Gastrocnemius medialis (tissue), 4 donors: ENCODE measurements around the gene CEACAM4.

Source experiments
- POLR2A ChIP-seq, 2 donors: fragments of 450-650 bp; IDR thresholded peaks; one replicate each; pipeline ENCODE4 v1.6.1; 2017; ENCODE audit warnings: antibody characterized with exemption in 2 of 2, mild to moderate bottlenecking in 2 of 2, moderate library complexity in 2 of 2
- TF ChIP-seq, protein P1 (sequence below), 5 experiments: fragments of 450-650 bp in 3 of 5; fragments of 200-600 bp in 2 of 5; sonication (generic) in 2 of 5; IDR thresholded peaks in 4 of 5; conservative IDR thresholded peaks in 1 of 5; 1 replicate in 4 of 5; 2 replicates in 1 of 5; pipeline ENCODE4 v1.5.1; 2016 to 2019; ENCODE audit warnings: antibody characterized with exemption in 5 of 5, mild to moderate bottlenecking in 3 of 5, moderate library complexity in 3 of 5

DNA sequence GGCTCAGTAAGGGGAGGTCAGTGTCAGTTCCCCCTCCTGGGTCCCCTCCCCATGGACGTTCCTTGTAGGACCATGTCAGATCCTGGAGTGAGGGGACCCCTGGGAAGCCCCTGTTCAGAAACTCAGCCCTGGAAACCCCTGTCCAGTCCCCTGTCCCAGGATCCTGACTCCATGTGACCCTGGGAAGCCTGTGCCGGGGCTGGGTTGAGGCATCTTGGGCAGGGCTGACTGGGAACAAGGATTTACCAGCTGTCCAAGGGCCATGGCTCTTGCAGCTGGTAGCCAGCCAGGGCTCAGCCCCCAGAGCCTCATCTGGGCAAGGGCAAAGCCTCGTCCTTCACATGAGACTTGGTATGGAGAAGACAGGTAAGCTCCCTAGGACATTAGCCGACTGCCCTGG, 25.1 kb downstream of the CEACAM4 start:
- TF ChIP-seq, protein P1, sequence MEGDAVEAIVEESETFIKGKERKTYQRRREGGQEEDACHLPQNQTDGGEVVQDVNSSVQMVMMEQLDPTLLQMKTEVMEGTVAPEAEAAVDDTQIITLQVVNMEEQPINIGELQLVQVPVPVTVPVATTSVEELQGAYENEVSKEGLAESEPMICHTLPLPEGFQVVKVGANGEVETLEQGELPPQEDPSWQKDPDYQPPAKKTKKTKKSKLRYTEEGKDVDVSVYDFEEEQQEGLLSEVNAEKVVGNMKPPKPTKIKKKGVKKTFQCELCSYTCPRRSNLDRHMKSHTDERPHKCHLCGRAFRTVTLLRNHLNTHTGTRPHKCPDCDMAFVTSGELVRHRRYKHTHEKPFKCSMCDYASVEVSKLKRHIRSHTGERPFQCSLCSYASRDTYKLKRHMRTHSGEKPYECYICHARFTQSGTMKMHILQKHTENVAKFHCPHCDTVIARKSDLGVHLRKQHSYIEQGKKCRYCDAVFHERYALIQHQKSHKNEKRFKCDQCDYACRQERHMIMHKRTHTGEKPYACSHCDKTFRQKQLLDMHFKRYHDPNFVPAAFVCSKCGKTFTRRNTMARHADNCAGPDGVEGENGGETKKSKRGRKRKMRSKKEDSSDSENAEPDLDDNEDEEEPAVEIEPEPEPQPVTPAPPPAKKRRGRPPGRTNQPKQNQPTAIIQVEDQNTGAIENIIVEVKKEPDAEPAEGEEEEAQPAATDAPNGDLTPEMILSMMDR (IDR thresholded peaks at IDR 0.05 in 4 of 5, conservative IDR thresholded peaks at IDR 0.05 in 1 of 5) = no peak
- no peak for TF ChIP-seq POLR2A (IDR thresholded peaks at IDR 0.05)
